ENCODE results near the gene OBSCN. TPM values are rescaled to one million over a fixed set of nuclear protein-coding genes. Genes with fewer than 3 reads are reported as not detected.

The OBSCN gene
- total RNA-seq, 1 donor from 2014 or later = 7.6 TPM

DNA sequence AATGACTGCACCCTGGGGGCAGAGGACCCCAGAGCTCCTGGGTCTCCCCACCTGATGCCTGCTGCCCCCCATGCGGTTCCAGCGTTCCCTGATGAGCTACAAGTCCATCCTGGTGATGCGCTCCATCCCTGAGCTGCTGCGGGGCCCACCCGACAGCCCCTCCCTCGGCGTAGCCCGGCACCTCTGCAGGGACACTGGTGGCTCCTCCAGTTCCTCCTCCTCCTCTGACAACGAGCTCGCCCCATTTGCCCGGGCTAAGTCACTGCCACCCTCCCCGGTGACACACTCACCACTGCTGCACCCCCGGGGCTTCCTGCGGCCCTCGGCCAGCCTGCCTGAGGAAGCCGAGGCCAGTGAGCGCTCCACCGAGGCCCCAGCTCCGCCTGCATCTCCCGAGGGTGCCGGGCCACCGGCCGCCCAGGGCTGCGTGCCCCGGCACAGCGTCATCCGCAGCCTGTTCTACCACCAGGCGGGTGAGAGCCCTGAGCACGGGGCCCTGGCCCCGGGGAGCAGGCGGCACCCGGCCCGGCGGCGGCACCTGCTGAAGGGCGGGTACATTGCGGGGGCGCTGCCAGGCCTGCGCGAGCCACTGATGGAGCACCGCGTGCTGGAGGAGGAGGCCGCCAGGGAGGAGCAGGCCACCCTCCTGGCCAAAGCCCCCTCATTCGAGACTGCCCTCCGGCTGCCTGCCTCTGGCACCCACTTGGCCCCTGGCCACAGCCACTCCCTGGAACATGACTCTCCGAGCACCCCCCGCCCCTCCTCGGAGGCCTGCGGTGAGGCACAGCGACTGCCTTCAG is 163.3 kb downstream of the OBSCN start:
- no peak overlapping the region for H3K4me3 ChIP-seq (ENCODE audit: low read depth, low read length)
- peaks cover 5% of the 10 kb centered on the region for H3K27me3 ChIP-seq (ENCODE audit: control insufficient read depth, insufficient read depth, low read length)
- TF ChIP-seq CTCF (IDR thresholded peaks at IDR 0.05; ENCODE audit: insufficient read depth, low read length, severe bottlenecking) = no peak
- DNase-seq (ENCODE audit: low read depth) = no peak
- no peaks in the 10 kb centered on the region for H3K36me3 ChIP-seq (ENCODE audit: control insufficient read depth, insufficient read depth, low read length)
- no peak for FAIRE-seq

- DNase-seq (ENCODE audit: low read depth) = no peak
- no peak for TF ChIP-seq CTCF (IDR thresholded peaks at IDR 0.05; ENCODE audit: insufficient read depth, low read length, severe bottlenecking)
- FAIRE-seq = no peak
- Histone ChIP-seq H3K27me3 (ENCODE audit: control insufficient read depth, insufficient read depth, low read length) (peaks cover 4% of the 10 kb centered on the region), H3K4me3 (ENCODE audit: low read depth, low read length) (no peak overlapping the region), H3K36me3 (ENCODE audit: control insufficient read depth, insufficient read depth, low read length) (no peaks in the 10 kb centered on the region)
Observed at GRCh38 chr1:228371741-228372182, 163.9 kb downstream of the OBSCN start.

DNA sequence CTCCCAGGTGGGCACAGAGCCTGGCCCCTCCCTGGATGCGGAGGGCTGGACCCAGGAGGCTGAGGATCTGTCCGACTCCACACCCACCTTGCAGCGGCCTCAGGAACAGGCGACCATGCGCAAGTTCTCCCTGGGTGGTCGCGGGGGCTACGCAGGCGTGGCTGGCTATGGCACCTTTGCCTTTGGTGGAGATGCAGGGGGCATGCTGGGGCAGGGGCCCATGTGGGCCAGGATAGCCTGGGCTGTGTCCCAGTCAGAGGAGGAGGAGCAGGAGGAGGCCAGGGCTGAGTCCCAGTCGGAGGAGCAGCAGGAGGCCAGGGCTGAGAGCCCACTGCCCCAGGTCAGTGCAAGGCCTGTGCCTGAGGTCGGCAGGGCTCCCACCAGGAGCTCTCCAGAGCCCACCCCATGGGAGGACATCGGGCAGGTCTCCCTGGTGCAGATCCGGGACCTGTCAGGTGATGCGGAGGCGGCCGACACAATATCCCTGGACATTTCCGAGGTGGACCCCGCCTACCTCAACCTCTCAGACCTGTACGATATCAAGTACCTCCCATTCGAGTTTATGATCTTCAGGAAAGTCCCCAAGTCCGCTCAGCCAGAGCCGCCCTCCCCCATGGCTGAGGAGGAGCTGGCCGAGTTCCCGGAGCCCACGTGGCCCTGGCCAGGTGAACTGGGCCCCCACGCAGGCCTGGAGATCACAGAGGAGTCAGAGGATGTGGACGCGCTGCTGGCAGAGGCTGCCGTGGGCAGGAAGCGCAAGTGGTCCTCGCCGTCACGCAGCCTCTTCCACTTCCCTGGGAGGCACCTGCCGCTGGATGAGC is 164.5 kb downstream of the OBSCN start:
- DNase-seq (ENCODE audit: low read depth) (peak; percentile 24), FAIRE-seq (no peak)
- no peak overlapping the region for H3K4me3 ChIP-seq (ENCODE audit: low read depth, low read length)
- peaks cover 4% of the 10 kb centered on the region for H3K27me3 ChIP-seq (ENCODE audit: control insufficient read depth, insufficient read depth, low read length)
- TF ChIP-seq CTCF (IDR thresholded peaks at IDR 0.05; ENCODE audit: insufficient read depth, low read length, severe bottlenecking) = no peak
- H3K36me3 ChIP-seq (ENCODE audit: control insufficient read depth, insufficient read depth, low read length) = no peaks in the 10 kb centered on the region

GRCh38 chr1:228373004-228373680 is 165.3 kb downstream of the OBSCN start:
- H3K4me3 ChIP-seq (ENCODE audit: low read depth, low read length) = no peak overlapping the region
- H3K36me3 ChIP-seq (ENCODE audit: control insufficient read depth, insufficient read depth, low read length) = no peaks in the 10 kb centered on the region
- DNase-seq (ENCODE audit: low read depth) (no peak), FAIRE-seq (no peak)
- peaks cover 4% of the 10 kb centered on the region for H3K27me3 ChIP-seq (ENCODE audit: control insufficient read depth, insufficient read depth, low read length)
- no peak for TF ChIP-seq CTCF (IDR thresholded peaks at IDR 0.05; ENCODE audit: insufficient read depth, low read length, severe bottlenecking)

- DNase-seq (ENCODE audit: low read depth) (no peak), FAIRE-seq (no peak)
- no peak for TF ChIP-seq CTCF (IDR thresholded peaks at IDR 0.05; ENCODE audit: insufficient read depth, low read length, severe bottlenecking)
- Histone ChIP-seq H3K4me3 (ENCODE audit: low read depth, low read length) (no peak overlapping the region), H3K36me3 (ENCODE audit: control insufficient read depth, insufficient read depth, low read length) (no peaks in the 10 kb centered on the region), H3K27me3 (ENCODE audit: control insufficient read depth, insufficient read depth, low read length) (peaks cover 2% of the 10 kb centered on the region)
Observed at GRCh38 chr1:228373681-228374571, 166.1 kb downstream of the OBSCN start.
